ENCODE results near the gene SLC2A3.

DNA sequence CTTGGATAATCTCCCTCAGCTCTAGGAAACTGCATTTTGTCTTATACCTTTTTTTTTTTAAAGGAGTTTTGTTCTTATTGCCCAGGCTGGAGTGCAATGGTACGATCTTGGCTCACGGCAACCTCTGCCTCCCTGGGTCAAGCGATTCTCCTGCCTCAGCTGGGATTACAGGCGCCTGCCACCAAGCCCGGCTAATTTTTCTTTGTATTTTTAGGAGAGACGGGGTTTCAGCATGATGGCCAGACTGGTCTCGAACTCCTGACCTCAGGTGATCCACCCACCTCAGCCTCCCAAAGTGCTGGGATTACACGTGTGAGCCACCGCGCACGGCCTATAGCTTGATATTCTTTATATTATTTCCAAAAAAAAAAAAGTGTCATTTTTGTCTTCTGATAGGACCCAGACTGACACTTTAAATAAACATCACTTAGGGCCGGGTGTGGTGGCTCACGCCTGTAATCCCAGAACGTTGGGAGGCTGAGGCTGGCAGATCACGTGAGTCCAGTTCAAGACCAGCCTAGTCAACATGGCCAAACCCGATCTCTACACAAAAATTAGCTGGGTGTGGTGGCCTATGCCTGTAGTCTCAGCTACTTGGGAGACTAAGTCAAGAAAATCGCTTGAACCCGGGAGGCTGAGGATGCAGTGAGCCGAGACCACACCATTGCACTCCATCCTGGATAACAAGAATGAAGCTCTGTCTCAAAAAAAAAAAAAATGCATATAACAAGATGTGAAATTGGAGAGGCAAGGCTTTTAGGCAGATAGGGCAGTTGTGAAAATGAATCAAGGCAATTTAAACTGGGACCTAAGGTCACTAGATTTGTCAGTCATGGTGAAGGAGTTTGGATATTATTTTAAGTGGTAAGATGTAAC is 18.4 kb downstream of the SLC2A3 start:
- no peak for TF ChIP-seq MEF2D (tag; conservative IDR thresholded peaks at IDR 0.05; ENCODE audit: low read depth)
- TF ChIP-seq ZNF324 (CRISPR knock-in tag; IDR thresholded peaks at IDR 0.05), result no peak
- no peak for TF ChIP-seq CHD4 (IDR thresholded peaks at IDR 0.05; ENCODE audit: insufficient read depth, insufficient replicate concordance, low read depth, low read length, poor library complexity, severe bottlenecking)
- TF ChIP-seq, protein P1, sequence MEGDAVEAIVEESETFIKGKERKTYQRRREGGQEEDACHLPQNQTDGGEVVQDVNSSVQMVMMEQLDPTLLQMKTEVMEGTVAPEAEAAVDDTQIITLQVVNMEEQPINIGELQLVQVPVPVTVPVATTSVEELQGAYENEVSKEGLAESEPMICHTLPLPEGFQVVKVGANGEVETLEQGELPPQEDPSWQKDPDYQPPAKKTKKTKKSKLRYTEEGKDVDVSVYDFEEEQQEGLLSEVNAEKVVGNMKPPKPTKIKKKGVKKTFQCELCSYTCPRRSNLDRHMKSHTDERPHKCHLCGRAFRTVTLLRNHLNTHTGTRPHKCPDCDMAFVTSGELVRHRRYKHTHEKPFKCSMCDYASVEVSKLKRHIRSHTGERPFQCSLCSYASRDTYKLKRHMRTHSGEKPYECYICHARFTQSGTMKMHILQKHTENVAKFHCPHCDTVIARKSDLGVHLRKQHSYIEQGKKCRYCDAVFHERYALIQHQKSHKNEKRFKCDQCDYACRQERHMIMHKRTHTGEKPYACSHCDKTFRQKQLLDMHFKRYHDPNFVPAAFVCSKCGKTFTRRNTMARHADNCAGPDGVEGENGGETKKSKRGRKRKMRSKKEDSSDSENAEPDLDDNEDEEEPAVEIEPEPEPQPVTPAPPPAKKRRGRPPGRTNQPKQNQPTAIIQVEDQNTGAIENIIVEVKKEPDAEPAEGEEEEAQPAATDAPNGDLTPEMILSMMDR (IDR thresholded peaks at IDR 0.05 in 2 of 3, conservative IDR thresholded peaks at IDR 0.05 in 1 of 3; ENCODE audit: insufficient read depth in 2 of 3, low read depth in 1 of 3, low read length in 3 of 3), result no peak
- no peak for TF ChIP-seq CREM (IDR thresholded peaks at IDR 0.05; ENCODE audit: low read depth)
- TF ChIP-seq CBX5 (IDR thresholded peaks at IDR 0.05; ENCODE audit: borderline replicate concordance, low read depth), result no peak
- TF ChIP-seq EZH2 (IDR thresholded peaks at IDR 0.05; ENCODE audit: borderline replicate concordance, low read depth, low read length), result no peak
- no peak for TF ChIP-seq BHLHE40 (IDR thresholded peaks at IDR 0.05; ENCODE audit: low read length)
- no peak for TF ChIP-seq ARID2 (IDR thresholded peaks at IDR 0.05)
- TF ChIP-seq, protein P2, sequence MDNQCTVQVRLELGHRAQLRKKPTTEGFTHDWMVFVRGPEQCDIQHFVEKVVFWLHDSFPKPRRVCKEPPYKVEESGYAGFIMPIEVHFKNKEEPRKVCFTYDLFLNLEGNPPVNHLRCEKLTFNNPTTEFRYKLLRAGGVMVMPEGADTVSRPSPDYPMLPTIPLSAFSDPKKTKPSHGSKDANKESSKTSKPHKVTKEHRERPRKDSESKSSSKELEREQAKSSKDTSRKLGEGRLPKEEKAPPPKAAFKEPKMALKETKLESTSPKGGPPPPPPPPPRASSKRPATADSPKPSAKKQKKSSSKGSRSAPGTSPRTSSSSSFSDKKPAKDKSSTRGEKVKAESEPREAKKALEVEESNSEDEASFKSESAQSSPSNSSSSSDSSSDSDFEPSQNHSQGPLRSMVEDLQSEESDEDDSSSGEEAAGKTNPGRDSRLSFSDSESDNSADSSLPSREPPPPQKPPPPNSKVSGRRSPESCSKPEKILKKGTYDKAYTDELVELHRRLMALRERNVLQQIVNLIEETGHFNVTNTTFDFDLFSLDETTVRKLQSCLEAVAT (IDR thresholded peaks at IDR 0.05), result no peak

Measured in K562 (cell line).